Measurements from ENCODE around the gene KRTAP9-1. TPM values are rescaled to one million over a fixed set of nuclear protein-coding genes. Genes with fewer than 3 reads are reported as not detected.

The KRTAP9-1 gene
- total RNA-seq, 1 donor from 2014 or later = not detected

DNA sequence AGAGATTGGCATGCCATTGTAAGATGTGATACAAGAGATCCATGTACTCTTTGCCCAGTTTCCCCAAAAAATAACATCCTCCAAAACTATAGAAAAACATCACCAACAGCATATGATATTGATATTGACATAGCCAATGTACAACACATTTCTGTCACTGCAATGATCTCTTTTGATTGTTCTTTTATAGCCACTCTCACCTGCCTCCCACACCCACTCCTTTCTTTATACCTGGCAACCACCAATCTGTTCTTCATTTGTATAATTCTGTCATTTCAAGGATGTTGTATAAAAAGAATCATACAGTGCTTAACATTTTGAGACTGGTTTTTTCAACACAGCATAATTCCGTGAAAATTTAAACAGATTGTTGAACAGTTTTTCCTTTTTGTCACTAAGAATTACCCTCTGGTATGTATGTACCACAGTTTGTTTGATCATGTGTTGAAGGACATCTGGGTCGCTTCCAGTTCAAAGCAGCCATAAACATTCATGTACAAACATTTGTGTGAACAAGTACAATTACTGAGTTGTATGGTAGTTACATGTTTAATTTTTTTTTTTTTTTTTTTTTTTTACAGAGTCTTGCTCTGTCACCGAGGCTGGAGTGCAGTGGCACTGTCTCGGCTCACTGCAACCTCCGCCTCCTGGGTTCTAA is 9.9 kb downstream of the KRTAP9-1 start:
- no peak overlapping the region for H3K4me3 Mint-ChIP-seq (ENCODE audit: unreplicated experiment)
- no peak for DNase-seq (ENCODE audit: extremely low spot score, unreplicated experiment)
- H3K9me3 Mint-ChIP-seq (ENCODE audit: unreplicated experiment) = peaks cover 6% of the 10 kb centered on the region
- H3K27me3 Mint-ChIP-seq (ENCODE audit: unreplicated experiment) = no peaks in the 10 kb centered on the region
- peaks cover 4% of the 10 kb centered on the region for H3K36me3 Mint-ChIP-seq (ENCODE audit: unreplicated experiment)
- peaks cover 7% of the 10 kb centered on the region for H3K4me1 Mint-ChIP-seq (ENCODE audit: unreplicated experiment)
- H3K27ac Mint-ChIP-seq (ENCODE audit: unreplicated experiment) = no peak overlapping the region
- TF ChIP-seq CTCF (IDR thresholded peaks at IDR 0.05) = no peak

GRCh38 chr17:41211845-41212466 is 22.3 kb downstream of the KRTAP9-1 start:
- H3K27me3 Mint-ChIP-seq (ENCODE audit: unreplicated experiment) = peaks cover 35% of the 10 kb centered on the region
- H3K27ac Mint-ChIP-seq (ENCODE audit: unreplicated experiment) = no peak overlapping the region
- peaks cover 9% of the 10 kb centered on the region for H3K9me3 Mint-ChIP-seq (ENCODE audit: unreplicated experiment)
- TF ChIP-seq CTCF (IDR thresholded peaks at IDR 0.05) = no peak
- no peak overlapping the region for H3K4me3 Mint-ChIP-seq (ENCODE audit: unreplicated experiment)
- H3K36me3 Mint-ChIP-seq (ENCODE audit: unreplicated experiment) = no peaks in the 10 kb centered on the region
- no peak for DNase-seq (ENCODE audit: extremely low spot score, unreplicated experiment)
- H3K4me1 Mint-ChIP-seq (ENCODE audit: unreplicated experiment) = peaks cover 3% of the 10 kb centered on the region

DNA sequence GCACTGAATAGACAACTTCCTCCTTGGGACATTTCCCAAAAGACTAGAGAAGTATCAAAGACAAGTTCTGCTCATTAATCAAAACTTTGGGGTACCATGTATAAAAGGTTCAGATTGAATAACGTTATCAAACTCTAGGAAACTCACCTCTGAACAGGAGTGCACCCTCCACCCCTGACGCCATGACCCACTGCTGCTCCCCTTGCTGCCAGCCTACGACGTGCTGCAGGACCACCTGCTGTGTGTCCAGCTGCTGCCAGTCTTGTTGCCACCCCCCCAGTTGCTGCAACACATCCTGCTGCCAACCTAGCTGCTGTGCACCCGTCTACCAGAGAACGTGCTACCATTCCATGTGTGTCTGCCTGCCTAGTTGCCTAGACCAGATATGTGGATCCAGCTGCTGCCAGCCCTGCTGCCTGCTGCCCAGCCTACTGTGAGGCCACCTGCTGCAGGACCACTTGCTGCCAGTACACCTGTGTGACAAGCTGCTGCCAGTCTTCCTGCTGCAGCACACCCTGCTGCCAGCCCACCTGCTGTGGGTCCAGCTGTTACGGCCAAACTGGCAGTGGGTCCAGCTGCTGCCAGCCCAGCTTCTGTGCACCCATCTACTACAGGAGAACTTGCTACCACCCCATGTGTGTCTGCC is 23.0 kb downstream of the KRTAP9-1 start:
- H3K27me3 Mint-ChIP-seq (ENCODE audit: unreplicated experiment) = peaks cover 35% of the 10 kb centered on the region
- no peak overlapping the region for H3K4me3 Mint-ChIP-seq (ENCODE audit: unreplicated experiment)
- peaks cover 7% of the 10 kb centered on the region for H3K9me3 Mint-ChIP-seq (ENCODE audit: unreplicated experiment)
- no peaks in the 10 kb centered on the region for H3K36me3 Mint-ChIP-seq (ENCODE audit: unreplicated experiment)
- H3K4me1 Mint-ChIP-seq (ENCODE audit: unreplicated experiment) = peaks cover 3% of the 10 kb centered on the region
- no peak for DNase-seq (ENCODE audit: extremely low spot score, unreplicated experiment)
- TF ChIP-seq CTCF (IDR thresholded peaks at IDR 0.05) = no peak
- H3K27ac Mint-ChIP-seq (ENCODE audit: unreplicated experiment) = no peak overlapping the region

- no peak for DNase-seq (ENCODE audit: extremely low spot score, unreplicated experiment)
- no peak overlapping the region for H3K4me3 Mint-ChIP-seq (ENCODE audit: unreplicated experiment)
- peaks cover 3% of the 10 kb centered on the region for H3K4me1 Mint-ChIP-seq (ENCODE audit: unreplicated experiment)
- H3K36me3 Mint-ChIP-seq (ENCODE audit: unreplicated experiment) = peaks cover 8% of the 10 kb centered on the region
- peaks cover 7% of the 10 kb centered on the region for H3K9me3 Mint-ChIP-seq (ENCODE audit: unreplicated experiment)
- peaks cover 13% of the 10 kb centered on the region for H3K27me3 Mint-ChIP-seq (ENCODE audit: unreplicated experiment)
- no peak for TF ChIP-seq CTCF (IDR thresholded peaks at IDR 0.05)
- H3K27ac Mint-ChIP-seq (ENCODE audit: unreplicated experiment) = no peak overlapping the region
Observed at GRCh38 chr17:41215681-41216080, 26.0 kb downstream of the KRTAP9-1 start.

- no peak for DNase-seq (ENCODE audit: extremely low spot score, unreplicated experiment)
Observed at GRCh38 chr17:41223821-41224220, 34.1 kb downstream of the KRTAP9-1 start.

More at GRCh38 chr17:41223821-41224220, 34.1 kb downstream of the KRTAP9-1 start:
- H3K4me3 Mint-ChIP-seq (ENCODE audit: unreplicated experiment) = no peak overlapping the region
- peaks cover 15% of the 10 kb centered on the region for H3K9me3 Mint-ChIP-seq (ENCODE audit: unreplicated experiment)
- H3K27me3 Mint-ChIP-seq (ENCODE audit: unreplicated experiment) = peaks cover 8% of the 10 kb centered on the region
- TF ChIP-seq CTCF (IDR thresholded peaks at IDR 0.05) = no peak
- H3K27ac Mint-ChIP-seq (ENCODE audit: unreplicated experiment) = no peak overlapping the region
- peaks cover 8% of the 10 kb centered on the region for H3K36me3 Mint-ChIP-seq (ENCODE audit: unreplicated experiment)
- H3K4me1 Mint-ChIP-seq (ENCODE audit: unreplicated experiment) = no peaks in the 10 kb centered on the region

Data from osteocyte (in vitro differentiated cells).